Skeletal muscle cell (primary cell): ENCODE data around the gene GDPD3.

Source experiments
- DNase-seq: peaks from one replicate; pipeline ENCODE4 v3.0.0-alpha.2; 2010; ENCODE audit warnings: low read depth
- H3K4me3 ChIP-seq: 2 replicates; pipeline ENCODE4 v1.5.1; 2011; ENCODE audit warnings: low read depth, mild to moderate bottlenecking, control low read depth, low read length, moderate library complexity

The GDPD3 gene

DNA sequence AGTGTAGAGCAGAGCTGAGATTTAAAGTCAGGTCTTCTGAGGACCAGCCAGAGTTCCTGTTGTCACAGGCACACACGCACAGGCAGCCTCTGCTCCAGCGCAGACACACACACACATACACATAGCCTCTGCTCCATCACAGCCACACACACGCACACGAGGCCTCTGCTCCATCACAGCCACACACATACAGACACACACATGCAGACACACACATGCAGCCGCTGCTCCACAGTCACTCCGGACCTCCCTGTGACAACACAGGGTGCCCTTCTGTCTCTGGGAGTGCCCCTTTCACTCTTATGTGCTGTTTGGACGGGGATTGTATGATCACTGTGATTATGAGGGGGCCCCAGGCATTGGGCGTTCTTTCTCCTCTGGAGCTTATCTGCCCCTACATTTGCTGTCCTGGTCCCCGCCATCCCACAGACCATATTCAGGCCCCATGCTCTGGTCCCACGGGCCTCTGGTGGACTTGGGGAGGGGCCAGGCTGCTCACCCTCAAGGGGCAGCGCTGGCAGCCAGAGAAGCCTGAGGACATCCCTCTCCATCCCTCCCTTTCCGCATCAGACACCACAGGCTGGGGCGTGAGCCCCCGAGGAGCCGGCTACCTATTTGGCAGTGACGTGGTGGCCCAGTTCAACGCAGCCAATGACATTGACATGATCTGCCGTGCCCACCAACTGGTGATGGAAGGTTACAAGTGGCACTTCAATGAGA is 29.1 kb downstream of the GDPD3 start:
- H3K4me3 ChIP-seq: no peak overlapping the region
- DNase-seq: no peak

DNA sequence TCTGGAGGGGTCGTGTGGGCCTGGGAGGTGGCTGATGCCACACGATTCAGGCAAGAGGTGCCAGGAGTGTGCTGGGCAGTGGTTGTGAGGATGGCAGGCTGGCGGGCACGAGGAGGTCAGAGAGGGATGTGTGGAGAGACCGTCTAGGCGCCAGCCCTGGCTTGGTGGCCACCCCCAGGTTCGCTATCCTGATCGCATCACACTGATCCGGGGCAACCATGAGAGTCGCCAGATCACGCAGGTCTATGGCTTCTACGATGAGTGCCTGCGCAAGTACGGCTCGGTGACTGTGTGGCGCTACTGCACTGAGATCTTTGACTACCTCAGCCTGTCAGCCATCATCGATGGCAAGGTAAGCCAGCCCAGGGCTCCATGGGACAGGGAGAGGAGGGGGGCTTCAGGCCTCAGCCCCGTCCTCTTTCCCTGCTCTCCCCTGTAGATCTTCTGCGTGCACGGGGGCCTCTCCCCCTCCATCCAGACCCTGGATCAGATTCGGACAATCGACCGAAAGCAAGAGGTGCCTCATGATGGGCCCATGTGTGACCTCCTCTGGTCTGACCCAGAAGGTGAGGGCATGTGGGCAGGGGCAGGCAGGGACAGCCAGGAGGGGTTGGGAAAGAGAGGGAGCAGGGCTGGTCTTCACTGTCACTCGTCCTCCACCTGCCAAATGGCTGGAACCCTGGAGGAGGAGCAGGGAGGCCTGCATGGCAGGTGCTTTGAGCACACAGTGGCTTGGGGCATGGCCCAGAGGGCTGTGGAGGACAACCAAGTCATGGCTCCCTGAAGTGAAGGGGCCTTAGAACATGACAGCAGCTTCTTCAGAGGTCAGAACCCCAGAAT is 29.9 kb downstream of the GDPD3 start:
- H3K4me3 ChIP-seq: no peak overlapping the region
- DNase-seq: no peak

DNA sequence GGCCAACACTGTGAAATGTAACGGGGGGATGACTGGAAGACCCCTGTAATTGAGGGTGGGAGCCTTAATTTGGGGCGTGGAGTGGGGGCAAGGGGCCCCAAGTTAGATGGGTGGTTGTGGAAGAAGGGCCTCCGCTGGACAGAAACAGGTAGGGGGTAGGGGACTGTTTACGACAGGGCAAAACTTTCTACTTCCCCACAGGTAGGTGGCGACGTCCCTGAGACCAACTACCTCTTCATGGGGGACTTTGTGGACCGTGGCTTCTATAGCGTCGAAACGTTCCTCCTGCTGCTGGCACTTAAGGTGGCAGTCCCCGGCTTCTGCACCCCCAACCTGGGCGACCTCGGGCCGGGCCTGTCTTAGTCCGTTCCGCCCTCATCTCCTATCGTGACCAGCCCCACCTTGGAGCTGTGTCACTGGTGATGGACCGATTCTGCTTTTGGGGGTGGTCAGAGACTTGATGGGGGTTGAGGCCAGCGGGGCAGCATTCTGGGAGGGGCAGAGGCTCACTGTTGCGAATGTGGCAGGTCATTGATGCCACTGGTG is 30.7 kb downstream of the GDPD3 start:
- DNase-seq: no peak
- no peak overlapping the region for H3K4me3 ChIP-seq

DNA sequence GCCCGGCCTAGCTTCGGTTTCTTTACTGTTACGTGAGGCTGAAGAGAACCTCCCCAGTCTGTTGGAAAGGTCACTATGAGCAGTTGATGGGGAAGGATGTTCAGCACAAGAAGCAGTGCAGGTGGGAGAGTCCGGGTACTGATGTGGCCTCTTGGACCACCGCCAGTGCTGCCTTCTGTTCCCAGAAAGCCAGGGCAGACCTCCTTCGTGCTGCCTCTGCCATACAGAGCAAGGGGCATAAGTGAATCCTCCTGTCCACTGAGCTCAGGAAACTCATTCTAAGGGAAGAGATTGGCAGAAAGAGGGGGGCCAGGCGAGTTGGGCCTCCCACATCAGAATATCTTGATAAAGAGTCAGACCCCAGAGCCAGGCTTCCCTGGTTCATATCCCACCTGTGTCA is 33.9 kb downstream of the GDPD3 start:
- DNase-seq: no peak

DNA sequence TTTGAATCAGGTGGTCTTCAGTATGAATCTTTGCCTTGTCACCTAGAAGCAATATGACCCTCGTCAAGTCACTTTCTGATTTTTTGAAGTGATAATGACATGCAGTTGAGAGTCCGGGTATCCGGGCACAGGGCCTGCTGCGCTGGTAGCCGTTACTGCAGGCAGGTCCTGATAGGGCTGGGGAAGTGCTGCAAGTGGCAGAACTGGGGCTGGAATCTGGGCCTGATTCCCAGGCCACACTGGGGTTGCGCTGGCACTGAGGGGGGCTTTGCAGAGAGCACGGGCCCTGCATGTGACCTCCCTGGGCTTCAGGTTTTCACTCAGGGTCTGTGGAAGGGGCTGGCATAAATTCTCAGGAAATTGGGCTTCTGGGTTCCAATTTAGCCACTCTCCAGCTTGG is 34.6 kb downstream of the GDPD3 start:
- no peak for DNase-seq
- H3K4me3 ChIP-seq: no peak overlapping the region

More for the DNA sequence above, 33.9 kb downstream of the GDPD3 start:
- no peak overlapping the region for H3K4me3 ChIP-seq

DNA sequence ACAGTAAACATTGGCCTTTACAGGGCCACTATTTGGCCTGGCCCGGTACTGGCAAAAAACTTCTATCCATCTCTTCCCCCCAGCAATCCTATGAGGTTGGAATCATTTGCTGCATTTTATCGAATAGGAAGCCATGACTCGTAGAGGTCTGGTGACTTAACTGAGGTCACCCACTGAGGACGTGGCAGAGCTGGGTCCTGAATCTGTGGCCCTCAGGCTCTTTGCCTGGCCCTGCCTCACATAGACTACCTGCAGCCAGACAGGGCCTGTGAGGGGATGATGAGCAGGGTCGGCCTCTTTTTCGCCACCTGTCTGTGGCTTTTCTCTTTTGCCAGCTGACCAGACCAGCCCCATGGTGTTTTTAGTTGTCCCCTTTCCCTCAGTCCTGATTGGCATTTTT is 35.7 kb downstream of the GDPD3 start:
- H3K4me3 ChIP-seq: peak overlapping the region; percentile 94
- no peak for DNase-seq

DNA sequence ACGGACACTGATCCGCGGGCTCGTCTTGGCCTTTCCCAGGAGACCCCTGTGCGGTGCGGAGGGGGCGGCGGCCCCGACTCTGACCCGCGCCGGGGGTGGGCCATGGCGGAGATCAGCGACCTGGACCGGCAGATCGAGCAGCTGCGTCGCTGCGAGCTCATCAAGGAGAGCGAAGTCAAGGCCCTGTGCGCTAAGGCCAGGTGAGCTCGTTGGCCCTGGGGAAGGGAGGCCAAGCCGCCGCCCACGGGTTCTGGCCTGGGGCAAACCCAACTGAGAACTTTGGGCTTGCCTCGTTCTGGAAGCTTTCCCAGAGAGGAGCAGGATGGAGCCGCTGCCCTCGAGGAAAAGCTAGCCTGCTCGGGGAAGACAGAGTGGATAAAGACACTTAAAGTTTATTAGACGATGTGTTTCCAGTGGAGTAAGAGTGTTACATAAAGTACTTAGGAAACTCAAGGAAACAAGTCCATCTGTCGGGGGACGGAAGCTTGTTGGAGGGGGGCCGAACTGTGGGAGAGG is 37.0 kb downstream of the GDPD3 start:
- DNase-seq: no peak
- peak overlapping the region; percentile 94 for H3K4me3 ChIP-seq

DNA sequence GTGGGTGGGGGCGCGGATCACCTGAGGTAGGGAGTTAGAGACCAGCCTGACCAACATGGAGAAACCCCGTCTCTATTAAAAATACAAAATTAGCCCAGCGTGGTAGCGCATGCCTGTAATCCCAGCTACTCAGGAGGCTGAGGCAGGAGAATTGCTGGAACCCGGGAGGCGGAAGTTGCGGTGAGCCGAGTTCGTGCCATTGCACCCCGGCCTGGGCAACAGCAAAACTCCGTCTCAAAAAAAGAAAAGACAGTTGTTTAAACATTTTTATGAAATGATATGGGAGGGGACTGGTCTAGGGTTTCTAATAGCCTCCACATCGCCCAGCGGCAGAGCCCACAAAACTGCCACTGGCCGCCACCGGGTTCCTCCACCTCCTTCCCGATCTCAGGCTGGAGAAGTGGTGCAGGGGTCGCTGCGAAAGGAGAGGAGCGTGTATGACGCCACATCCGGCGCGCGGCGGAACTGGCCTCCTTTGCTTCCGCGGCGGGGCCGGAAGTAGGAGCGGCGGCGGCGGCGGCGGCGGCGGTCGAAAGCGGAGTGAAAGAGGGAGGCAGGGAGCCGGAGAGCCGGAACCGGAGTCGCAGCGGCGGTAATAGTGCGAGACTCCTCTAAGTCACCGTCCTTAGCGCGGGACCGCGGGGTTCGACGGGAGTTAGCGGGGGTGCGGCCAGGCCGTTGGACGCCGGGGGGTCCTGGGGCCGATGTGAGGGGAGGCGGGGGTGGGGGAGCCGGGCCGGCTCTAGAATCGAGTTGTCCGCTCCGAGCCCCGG is 37.6 kb downstream of the GDPD3 start, which contains the start of gene PPP4C:
Gene PPP4C, plus strand, starts transcription at position 492 of the 773 bp plus-strand sequence. CDS start 384 bp downstream, outside the sequence.
- DNase-seq: peak; percentile 56

DNA sequence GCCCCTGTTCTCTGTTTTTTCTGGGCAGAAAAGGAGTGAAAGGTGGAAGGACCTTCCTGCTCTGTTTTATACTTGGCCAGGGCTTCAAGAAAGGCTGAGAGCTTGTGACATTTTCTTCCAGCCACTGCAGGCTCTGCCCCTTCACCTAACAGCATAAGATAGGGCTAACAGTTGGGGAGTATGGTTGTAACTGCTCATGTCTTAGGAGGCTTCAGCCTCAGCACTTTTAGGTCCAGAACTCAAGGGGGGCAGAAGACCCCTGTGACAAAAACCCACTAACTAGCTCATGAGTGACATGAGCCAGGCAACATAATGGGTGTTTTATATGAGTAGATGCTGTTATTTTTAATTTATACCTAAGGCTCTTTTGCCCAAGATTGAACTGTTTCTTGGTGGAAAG is 42.8 kb downstream of the GDPD3 start:
- no peak for DNase-seq
- H3K4me3 ChIP-seq: peak overlapping the region; percentile 17

More for the DNA sequence above, 37.6 kb downstream of the GDPD3 start, which contains the start of gene PPP4C:
- H3K4me3 ChIP-seq: peak within 1 kb of the TSS; percentile 94

DNA sequence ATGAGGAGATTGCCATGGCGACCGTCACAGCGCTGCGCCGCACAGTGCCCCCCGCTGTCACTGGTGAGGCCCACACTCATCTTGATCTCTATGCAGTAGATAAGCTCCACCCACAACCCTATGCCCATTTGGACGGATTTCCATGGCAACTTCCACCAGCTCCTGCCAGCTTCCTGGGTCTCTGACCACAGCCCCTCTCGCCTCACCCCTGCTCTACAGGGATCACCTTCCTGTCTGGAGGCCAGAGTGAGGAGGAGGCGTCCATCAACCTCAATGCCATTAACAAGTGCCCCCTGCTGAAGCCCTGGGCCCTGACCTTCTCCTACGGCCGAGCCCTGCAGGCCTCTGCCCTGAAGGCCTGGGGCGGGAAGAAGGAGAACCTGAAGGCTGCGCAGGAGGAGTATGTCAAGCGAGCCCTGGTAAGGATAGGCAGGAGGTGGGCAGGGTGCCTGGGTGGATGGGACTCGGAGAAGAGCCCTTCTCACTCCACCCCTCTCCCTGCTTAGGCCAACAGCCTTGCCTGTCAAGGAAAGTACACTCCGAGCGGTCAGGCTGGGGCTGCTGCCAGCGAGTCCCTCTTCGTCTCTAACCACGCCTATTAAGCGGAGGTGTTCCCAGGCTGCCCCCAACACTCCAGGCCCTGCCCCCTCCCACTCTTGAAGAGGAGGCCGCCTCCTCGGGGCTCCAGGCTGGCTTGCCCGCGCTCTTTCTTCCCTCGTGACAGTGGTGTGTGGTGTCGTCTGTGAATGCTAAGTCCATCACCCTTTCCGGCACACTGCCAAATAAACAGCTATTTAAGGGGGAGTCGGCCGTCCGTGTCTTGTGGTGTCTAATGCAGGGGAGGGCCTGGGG is 43.5 kb downstream of the GDPD3 start:
- DNase-seq: no peak
- H3K4me3 ChIP-seq: peak overlapping the region; percentile 17

DNA sequence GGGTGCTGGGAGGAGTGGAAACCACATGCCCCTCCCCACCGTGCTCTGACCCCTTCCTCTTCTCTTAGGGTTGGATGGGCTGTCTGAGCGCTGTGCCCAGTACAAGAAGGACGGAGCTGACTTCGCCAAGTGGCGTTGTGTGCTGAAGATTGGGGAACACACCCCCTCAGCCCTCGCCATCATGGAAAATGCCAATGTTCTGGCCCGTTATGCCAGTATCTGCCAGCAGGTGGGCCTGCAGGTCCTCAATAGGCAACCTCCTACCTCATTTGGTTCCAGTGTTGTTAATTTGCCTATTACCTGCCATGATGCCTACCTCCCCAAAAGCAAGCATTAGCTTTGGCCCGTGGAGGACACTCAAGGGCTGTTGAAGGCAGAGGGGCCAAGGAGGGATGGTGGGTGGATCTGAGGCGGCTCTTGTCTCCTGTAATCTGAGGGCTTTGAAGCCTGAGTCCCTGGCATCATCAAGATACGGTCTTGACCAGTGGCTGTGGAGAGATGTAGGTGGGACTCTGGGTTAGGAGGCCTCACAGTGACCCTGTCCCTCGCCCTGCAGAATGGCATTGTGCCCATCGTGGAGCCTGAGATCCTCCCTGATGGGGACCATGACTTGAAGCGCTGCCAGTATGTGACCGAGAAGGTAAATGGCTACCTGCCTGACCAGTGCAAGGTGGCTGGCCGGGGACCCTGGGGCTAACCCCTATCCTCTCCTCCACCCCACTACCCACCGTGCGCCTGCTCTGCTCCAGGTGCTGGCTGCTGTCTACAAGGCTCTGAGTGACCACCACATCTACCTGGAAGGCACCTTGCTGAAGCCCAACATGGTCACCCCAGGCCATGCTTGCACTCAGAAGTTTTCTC is 44.4 kb downstream of the GDPD3 start:
- DNase-seq: no peak
- peak overlapping the region; percentile 24 for H3K4me3 ChIP-seq

DNA sequence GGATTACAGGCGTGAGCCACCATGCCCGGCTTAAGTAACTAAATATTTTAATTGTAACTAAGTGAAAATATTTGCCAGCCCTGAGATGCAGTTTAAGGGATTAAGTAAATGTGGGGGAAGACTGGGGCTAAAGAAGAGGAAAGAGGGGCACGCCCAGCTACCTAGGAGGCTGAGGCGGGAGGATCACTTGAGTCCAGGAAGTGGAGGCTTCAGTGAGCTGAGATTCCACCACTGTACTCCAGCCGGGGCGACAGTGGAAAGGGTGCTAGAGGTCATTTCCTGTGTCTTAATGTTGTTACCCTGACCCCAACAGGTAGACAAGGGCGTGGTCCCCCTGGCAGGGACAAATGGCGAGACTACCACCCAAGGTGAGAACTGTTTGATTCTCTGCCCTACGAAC is 45.0 kb downstream of the GDPD3 start:
- no peak for DNase-seq
- H3K4me3 ChIP-seq: peak overlapping the region; percentile 24

DNA sequence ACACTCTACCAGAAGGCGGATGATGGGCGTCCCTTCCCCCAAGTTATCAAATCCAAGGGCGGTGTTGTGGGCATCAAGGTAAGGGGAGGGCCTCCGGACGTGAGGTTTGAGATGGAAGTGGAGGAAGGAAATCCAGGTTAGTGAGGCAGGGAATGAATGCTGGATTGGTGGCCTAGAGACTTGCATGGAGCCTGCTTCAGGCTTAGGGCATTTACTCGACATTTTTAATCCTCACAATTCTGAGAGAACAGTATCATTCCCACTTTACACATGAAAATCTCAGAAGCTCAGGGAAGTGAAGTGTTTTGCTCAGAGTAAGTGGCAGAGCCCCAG is 45.8 kb downstream of the GDPD3 start:
- H3K4me3 ChIP-seq: peak overlapping the region; percentile 98
- DNase-seq: no peak

DNA sequence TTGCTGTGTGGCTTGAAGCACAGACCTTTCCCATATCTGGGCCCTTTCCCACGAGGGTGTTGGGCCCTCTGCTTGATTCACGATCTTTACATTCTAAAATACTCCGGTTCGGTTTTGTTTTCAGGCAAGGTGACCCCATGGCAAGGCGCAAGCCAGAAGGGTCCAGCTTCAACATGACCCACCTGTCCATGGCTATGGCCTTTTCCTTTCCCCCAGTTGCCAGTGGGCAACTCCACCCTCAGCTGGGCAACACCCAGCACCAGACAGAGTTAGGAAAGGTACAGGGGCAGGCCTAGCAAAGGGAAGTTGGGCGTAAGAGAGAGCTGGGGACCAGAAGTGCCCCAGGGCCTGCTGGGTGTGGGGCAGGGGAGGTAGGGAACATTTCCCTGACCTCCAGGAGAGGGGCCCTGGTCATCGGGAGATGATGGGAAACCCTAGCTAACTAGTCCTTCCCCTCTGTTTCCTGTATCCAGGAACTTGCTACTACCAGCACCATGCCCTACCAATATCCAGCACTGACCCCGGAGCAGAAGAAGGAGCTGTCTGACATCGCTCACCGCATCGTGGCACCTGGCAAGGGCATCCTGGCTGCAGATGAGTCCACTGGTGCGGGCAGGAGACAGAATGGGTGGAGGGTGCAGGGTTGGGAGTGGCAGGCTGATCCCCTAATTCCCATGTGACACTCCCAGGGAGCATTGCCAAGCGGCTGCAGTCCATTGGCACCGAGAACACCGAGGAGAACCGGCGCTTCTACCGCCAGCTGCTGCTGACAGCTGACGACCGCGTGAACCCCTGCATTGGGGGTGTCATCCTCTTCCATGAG is 46.4 kb downstream of the GDPD3 start:
- no peak for DNase-seq

DNA sequence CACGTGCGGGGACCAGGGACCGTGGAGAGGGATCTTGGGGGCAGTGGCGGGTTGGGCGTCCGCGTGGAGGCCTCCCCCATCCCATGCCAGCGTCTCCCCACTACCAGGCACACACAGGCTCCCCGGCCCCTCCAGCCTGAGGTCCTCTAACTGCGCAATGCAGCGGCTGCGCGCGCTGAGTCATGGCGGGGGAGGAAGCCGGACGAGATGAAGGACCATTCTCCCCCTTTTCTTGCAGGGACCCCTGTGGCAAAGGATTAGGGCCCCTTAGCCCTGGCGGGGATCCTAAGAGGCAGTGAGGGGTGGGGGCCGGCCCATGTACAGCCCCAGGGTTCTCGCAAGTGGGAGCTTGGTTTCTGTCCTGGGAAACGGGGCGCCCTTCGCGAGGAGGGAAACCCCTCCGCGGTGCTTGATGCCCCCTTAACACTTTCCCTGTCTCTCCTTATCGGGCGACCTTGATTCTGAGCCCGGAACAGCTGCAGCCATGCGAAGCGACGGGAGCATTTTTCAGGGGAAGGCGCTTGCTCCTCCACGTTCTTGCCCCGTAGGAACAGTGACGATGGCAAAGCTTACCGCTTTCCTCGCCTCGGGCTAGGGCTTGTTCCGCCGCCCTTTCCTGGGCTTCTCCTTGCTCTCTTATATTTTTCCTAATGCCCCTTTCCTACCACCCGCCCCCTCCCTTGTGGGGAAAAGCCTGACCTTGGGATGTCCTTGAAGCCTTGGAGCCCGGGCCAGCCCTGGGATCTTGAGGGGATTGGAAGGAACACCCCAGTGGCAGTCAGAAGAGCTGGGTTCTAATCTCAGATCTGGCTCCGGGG is 47.2 kb downstream of the GDPD3 start:
- DNase-seq: no peak
- peak overlapping the region; percentile 98 for H3K4me3 ChIP-seq

More for the DNA sequence above, 46.4 kb downstream of the GDPD3 start:
- peak overlapping the region; percentile 98 for H3K4me3 ChIP-seq
